HG03521 (cell line): ENCODE measurements around the gene MORC1.
"Not testable (repeated sequence)": the region's sequence is repeated elsewhere in the genome, so short reads cannot be mapped to it uniquely, and the experiment has no call there.

ENCODE experiments used
- ATAC-seq: cut with Tn5 transposase; IDR thresholded peaks from one replicate; pipeline ENCODE4 v1.9.1; 2021; ENCODE audit warnings: mild to moderate bottlenecking, moderate library complexity; ENCODE audit not compliant: unreplicated experiment

MORC1 gene, protein sequence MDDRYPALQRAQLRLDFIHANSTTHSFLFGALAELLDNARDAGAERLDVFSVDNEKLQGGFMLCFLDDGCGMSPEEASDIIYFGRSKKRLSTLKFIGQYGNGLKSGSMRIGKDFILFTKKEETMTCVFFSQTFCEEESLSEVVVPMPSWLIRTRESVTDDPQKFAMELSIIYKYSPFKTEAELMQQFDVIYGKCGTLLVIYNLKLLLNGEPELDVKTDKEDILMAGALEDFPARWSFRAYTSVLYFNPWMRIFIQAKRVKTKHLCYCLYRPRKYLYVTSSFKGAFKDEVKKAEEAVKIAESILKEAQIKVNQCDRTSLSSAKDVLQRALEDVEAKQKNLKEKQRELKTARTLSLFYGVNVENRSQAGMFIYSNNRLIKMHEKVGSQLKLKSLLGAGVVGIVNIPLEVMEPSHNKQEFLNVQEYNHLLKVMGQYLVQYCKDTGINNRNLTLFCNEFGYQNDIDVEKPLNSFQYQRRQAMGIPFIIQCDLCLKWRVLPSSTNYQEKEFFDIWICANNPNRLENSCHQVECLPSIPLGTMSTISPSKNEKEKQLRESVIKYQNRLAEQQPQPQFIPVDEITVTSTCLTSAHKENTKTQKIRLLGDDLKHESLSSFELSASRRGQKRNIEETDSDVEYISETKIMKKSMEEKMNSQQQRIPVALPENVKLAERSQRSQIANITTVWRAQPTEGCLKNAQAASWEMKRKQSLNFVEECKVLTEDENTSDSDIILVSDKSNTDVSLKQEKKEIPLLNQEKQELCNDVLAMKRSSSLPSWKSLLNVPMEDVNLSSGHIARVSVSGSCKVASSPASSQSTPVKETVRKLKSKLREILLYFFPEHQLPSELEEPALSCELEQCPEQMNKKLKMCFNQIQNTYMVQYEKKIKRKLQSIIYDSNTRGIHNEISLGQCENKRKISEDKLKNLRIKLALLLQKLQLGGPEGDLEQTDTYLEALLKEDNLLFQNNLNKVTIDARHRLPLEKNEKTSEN

DNA sequence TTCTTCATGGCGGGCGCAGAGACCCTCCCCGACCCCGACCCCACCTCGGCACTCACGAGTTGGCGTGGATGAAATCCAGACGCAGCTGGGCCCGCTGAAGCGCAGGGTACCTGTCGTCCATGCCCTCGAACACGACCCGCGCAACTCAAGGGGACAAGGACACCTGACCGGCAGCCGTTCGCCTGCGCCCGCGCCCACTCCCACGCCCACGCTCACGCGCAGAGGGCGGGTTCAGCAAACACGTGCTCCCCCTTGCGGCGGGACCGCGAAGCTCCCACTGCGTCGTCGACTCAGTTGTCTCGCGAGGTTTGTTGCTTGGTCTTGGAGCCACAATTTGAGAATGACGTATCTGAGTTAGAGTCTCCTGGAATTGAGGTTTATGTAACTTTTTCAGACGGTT is at the start of gene MORC1:
Gene MORC1, minus strand, starts transcription at position 196 of the 400 bp plus-strand sequence. Its CDS starts 75 bp downstream, at position 121.
- no peak for ATAC-seq

DNA sequence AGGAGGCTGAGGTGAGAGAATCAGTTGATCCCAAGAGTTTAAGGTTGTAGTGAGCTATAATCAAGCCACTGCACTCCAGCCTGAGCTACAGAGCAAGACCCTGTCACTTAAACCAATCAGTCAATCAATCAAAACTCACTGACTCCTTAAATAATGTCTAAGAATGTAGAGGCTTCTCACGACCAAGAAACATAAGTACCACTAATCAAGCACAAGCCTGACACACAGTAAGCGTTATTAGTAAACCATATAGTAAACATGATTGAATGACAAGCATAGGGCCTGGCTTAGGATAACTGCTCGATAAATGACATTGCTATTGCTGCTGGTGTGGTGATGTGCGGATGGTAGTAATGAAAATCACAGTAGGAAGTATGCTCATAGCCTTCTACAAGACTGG is 48.0 kb upstream of the MORC1 start:
- ATAC-seq, result no peak

DNA sequence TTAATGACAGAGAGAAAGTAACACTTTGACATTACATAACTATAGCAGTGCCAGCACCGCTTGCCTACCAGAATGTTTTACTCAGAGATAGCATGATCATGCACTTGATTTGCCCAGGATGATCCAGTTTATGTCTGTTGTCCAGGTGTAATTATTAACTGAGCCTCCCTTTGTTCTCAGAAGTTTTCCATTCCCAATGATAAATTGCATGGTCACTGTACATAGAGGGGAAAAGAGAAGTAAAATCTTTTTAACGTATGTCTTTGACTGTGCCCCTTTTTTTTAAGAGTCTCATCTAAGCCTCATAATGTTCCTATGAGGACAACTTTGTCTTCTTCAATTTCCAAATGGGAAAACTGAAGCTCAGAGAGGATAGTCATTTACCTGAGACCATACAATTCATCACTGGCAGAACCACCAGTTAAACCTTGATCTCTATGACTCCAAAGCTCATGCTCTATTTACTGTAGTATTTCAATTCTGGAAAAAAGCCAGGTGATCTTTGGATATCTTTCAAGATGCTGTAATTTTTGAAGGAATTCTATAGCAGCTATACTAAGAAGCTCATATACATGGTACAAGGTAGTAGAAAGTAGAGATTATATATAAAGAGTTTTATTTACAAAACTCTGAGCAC is 43.7 kb upstream of the MORC1 start:
- no peak for ATAC-seq

DNA sequence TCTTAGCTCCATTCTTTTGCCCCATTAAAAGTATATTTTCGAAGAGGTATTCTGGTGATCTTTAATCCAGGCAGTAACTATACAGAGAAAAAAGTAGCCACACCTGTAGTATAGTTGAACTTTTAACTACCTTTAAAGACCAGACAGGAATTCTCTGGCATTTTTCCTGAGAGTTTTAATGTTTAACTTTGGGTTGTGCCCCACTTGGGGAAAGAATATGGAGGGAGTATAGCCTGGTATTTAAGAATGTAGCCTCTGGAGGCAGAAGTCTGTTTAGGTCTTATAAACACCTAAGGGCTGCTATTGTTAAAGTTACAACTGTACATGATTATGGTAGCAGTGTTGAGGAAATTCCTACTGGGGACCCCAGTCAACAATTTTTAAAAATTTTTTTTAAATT is 37.9 kb upstream of the MORC1 start:
- no peak for ATAC-seq

DNA sequence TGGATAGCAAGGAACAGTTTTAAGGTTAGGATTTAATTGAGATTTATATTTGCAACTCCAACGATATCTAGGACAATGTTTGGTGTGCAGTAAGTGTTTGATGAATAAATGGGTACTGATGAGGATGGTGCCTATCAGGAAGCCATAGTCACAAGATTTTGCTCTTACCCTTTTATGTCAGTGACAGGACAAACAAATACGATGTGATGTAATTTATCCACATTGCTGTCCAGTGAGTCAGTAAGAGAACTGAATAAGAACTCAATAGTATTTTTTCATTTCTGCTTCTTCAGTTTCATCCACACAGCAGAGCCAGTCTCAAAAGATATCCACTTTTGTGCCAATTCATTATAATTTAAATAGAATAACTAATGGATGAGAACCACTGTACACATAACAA is 37.0 kb upstream of the MORC1 start:
- ATAC-seq, result no peak

DNA sequence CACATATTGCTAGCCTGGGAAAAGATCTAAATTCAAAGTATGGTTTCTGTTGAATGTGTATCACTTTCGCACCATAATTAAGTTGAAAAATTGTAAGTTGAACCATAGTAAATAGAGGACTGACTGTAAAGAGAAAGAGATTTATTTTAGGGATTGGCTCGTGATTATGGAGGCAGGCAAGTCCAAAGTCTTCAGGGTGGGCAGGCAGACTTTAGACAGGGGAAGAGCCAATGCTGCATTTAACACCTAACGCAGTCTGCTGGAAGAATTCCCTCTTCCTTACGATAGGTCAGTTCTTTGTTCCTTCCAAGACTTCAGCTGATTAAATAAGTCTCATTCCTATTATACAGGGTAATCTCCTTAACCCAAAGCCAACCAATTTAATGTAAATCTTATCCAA is 34.4 kb upstream of the MORC1 start:
- no peak for ATAC-seq

DNA sequence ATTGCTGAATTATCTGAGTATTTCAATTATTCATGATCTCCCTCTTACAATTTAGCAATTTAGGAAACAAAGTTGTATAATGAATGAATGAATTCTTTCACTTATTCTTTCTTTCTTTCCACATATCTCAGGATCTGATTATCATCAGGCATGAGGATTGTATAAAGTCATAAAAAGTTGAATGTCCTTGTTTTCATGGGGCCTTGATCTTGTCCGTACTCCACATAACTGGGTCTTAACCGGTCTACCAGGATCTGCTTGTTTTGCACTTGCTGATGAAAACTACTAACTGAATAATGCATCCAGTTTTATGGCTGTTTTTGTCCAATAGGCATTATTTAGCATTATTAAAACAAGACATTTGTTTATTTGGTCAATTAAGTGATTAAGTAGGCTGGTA is 31.1 kb upstream of the MORC1 start:
- ATAC-seq, result no peak

DNA sequence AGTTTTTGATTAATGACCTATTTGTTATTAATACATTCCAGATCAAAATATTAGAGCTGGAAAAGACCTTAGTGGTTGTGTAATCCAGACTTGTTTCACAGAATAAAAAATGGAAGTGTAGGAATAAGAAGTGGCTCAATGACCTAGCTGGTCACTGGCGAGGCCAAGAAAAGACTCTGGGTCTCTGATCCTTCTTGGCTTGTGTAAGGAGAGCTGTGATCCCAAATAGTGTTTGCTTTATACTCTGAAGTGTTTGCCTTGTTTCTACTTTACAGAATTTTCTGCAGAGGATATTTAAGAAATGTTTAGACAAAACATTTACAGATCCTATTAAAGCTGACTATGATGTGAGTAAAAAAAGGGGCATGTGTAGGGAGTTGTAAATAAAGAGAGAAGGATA is 25.7 kb upstream of the MORC1 start:
- ATAC-seq, result no peak

DNA sequence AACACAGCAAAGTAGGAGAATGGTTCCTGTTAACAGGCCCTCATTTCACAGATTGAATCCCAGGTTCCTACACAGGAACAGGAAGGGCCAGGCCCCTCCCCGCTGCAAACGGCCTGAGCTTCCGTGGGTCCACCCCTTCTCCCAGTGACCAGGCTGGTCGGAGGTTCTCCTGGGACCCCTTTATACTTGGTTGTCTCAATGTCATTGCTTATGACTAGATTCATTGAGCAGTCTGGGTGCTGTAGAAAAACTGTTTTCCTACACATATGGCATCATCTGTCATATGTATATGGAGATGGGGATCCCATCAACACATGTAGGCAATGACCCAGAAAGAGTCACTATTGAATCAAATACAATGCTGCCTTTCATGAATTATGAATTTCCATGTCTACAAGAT is 22.4 kb upstream of the MORC1 start:
- ATAC-seq, result no peak

DNA sequence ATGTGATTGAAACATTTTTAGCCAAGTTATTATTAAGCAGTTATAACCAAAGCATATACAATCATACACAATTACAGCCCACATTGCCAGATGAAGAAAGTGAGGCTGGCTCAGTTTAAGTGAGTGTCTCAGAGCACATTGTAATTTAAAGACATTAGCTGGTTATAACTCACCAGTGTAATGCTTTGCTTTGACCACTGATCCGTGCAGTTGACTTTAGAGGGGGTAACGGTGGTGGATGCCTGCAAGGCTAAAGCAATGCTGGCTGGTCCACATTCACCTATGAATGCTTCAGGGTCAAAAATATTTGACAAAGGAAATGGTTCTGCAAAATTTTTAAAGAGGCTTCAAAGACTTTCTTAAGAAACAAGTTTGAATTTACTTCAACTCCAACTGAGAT is 19.8 kb upstream of the MORC1 start:
- ATAC-seq, result no peak

DNA sequence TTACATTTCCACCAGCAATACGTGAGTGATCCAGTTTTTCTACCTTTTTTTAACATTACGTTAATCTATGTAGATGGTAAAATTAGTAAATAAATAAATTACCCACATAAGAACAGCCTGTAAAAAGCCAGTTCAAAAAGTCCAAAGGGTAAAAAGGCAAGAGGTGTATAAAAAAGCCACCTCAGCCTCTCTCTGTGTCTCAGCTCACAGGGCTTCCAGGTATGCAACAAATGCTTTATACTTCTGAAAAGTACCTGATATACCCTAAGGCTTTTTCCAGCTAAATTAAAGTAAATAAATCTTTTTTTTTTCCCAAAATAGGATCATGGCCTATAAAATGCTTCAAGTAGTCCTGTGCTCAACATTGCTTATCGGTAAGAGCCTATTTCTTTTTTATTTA is 18.6 kb upstream of the MORC1 start, which contains the start of gene C3orf85:
Gene C3orf85, plus strand, starts transcription at position 197 of the 400 bp plus-strand sequence. Its CDS starts 129 bp downstream, at position 326.
- ATAC-seq, result no peak

DNA sequence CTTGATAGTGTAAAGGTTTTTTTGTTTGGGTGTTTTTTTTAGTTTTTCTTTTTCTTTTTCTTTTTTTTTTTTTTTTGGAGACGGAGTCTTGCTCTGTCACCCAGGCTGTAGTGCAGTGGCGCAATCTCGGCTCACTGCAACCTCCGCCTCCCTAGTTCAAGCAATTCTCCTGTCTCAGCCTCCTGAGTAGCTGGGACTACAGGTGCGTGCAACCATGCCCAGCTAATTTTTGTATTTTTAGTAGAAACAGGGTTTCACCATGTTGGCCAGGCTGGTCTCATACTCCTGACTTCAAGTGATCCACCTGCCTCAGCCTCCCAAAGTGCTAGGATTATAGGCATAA is 15.5 kb upstream of the MORC1 start:
- ATAC-seq, result not testable (repeated sequence)

DNA sequence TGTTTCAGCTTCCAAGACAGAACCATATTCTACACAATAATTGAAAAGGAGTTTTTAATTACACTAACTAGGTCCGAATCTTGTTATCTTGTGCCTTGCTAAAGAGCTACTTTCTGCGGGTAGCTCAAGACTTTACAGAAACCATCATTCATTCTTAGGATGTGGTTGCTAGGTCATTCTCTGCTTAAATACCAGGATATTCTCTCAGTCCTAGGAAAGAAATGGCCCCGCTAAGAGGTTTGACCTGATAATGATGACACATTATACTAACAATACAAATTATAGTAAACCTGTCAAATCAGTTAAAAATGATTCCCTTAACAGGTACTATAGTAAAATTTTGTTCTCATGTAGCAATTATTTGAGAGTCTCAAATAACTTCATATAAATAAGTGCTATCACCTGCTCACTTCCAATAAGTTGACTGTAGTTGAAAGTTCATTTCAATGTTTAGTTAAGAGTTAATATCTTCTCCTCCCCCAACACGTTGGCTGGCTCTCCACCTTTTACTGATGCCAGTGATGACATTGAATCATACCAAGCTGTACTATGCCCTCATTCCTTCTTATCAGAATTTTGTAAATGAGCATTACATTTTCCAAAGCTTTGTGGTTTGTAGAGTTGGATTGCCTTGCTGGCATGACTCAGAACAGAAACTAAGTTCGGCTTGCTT is 15.0 kb upstream of the MORC1 start:
- no peak for ATAC-seq

DNA sequence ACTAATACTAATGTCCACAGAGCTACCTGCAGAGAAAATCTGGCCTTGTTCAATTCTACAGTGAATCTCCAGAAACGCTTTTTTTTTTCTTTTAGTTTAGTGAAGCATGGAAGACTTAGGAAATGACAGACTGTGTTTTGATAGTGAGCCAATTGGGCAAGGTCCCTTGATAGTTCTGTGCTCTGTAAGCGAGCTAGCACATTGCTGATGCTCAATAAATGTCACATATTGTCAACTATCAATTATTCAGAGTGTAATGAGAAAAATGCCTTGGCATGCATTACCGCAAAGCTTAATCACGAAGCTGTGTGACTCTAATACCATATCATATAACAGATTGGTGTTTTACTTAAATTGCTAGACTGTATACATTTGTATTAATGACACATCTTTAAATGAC is 13.3 kb upstream of the MORC1 start:
- no peak for ATAC-seq

DNA sequence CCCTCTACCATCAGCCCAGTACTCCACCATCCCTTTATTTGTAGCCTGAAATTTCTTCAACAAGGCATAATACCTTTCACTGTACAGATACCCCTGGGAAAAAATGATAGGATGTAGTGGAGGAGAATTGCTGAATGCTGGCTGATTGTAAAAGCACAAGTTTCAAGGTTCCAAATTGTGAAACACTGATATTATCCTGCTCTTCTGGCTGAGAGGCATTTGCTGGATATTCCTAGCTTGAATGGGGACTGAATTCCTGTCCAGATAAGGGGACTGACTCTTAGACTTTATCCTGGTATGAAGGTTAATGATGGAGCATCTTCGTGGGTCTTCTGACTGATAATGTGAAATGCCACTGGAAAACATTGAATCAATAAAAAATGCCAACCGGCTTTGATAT is 9.6 kb upstream of the MORC1 start:
- no peak for ATAC-seq

DNA sequence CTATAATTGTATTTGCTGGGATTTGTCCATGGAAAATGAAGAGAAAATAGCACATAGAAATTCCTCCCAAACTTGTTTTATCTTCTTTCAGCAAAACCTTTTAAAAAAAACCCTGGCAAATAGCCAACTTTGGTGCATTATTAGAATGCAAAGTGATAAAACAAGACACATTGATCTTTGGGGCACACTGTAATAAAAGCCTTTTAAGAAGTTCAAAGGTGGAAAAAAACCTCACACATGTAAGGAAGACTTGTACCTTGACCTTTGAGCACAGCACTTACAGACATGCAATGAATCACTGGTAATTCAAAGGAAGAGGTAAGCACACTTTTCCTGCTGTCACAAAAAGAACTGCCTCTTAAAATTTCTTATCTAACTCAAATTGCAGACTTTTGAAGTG is 8.0 kb upstream of the MORC1 start:
- ATAC-seq, result no peak

DNA sequence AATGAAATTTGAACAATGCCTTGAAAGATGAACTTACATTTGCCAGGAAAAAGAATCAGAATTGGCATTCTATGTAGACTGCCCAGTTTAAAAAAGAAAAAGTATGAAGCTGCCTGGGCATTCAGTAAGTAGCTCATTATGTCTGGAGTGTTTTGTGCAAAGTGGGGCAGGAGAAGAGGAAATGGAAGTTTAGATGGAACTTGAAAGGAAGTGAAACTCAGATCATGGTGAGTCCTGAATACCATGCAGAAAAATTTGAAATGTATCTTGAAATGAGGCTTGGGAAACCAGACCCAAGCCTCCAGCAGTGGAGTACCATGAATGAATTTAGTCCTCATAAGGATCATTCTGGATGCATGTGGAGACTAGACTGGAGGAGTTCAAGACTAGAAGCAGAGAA is 4.8 kb upstream of the MORC1 start:
- no peak for ATAC-seq

DNA sequence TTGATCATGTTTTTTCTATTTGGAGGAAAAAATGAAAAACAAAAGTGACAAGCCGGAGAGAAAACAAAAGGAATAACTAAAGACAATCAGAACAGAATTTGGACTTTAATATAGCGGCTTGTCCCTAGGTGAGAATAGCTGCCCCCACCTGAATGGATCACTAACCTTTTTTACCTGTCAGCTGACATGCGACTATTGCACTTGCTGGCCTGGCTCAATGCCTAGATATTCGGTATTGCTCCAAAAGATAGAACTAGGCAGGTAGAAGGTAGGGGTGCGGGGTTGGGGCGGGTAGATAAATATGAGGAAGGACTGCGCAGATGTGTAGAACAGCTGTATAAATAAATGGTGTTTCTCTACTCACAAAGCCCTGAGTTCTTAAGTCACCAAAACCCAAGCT is 650 bp upstream of the MORC1 start:
- ATAC-seq, result no peak

DNA sequence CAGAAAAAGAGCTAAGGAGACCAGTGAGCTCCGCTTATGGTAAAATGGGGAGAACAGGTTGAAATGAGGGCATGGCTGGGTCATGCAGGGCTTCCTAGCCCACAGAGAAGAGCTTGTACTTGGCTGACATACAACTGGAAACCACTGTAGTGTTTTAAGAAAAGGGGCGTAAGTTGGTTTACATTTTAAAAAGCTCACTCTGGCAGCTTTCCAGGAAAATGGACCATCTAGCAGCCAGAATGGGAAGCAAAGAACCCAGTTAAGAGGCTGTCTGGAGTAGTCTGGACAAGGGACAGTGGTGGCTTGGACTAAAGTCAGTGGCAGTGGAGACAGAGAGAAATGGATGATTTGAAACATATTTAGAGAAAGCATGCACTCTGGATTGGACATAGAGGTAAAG is 1.9 kb downstream of the MORC1 start:
- no peak for ATAC-seq

DNA sequence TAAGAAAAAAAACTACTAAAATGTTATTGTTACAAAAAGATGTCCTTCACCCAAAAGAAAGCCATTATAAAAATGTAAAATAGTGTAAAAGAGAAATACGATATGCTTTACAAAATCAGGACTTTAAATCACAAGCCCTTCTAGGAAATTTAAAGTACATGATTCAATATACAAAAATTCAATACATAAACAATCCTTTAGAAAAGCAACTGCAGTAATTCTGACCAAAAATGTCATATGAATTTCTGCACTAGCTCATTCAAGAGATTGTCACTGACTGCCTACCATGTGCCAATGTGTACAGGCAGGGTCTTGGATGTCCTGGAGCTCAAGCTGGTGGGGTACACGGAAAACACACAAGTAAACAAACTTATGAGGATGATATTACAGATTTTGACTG is 2.5 kb downstream of the MORC1 start:
- no peak for ATAC-seq

DNA sequence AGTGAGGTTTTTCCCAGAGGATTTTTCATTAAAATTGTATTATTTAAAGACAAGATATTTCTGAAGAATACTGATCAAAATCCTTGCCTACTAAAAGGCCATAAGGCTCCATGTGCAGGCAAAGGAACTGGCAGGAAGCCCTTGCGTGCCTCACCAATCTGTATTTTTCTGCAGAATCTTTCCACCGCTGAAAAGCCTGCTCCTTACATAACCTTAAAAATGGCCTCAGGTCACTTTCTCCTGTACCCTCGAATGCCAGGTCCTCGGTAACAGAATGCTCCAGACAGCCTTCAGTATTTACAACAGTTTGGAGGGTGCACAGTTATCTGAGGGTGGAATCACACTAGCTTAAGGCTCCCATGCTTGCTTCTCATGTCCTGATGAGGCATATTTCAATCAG is 3.2 kb downstream of the MORC1 start:
- no peak for ATAC-seq
